NAMALWA (cell line): ENCODE data around the gene UNC79.

Source experiments
- DNase-seq: peaks from one replicate; pipeline ENCODE4 v3.0.0-alpha.2; 2015; ENCODE audit warnings: low spot score

Gene UNC79

GRCh38 chr14:93708311-93708734, 277.6 kb downstream of the UNC79 start:
- DNase-seq: no peak

GRCh38 chr14:93708800-93709199, 278.1 kb downstream of the UNC79 start:
- no peak for DNase-seq

GRCh38 chr14:93709249-93709648, 278.5 kb downstream of the UNC79 start:
- DNase-seq: no peak

- DNase-seq: no peak
These were observed 281.5 kb downstream of the UNC79 start for GRCh38 chr14:93712079-93712837.

GRCh38 chr14:93712838-93713724, 282.3 kb downstream of the UNC79 start:
- DNase-seq: no peak

GRCh38 chr14:93713726-93714405, 283.1 kb downstream of the UNC79 start:
- no peak for DNase-seq

GRCh38 chr14:93714605-93715004, 283.9 kb downstream of the UNC79 start:
- DNase-seq: no peak

GRCh38 chr14:93715279-93715927, 284.7 kb downstream of the UNC79 start:
- no peak for DNase-seq

- DNase-seq: no peak
These were observed 285.4 kb downstream of the UNC79 start for GRCh38 chr14:93716002-93716745.

- no peak for DNase-seq
These were observed 286.3 kb downstream of the UNC79 start for GRCh38 chr14:93716746-93717667.

- DNase-seq: no peak
These were observed 287.1 kb downstream of the UNC79 start for GRCh38 chr14:93717668-93718320.

GRCh38 chr14:93719256-93719655, 288.5 kb downstream of the UNC79 start:
- DNase-seq: no peak

GRCh38 chr14:93720076-93720815, 289.5 kb downstream of the UNC79 start:
- DNase-seq: no peak

- no peak for DNase-seq
These were observed 290.3 kb downstream of the UNC79 start for GRCh38 chr14:93720981-93721483.

GRCh38 chr14:93723001-93723400, 292.3 kb downstream of the UNC79 start:
- DNase-seq: no peak

GRCh38 chr14:93725002-93725582, 294.4 kb downstream of the UNC79 start:
- no peak for DNase-seq

GRCh38 chr14:93725993-93726392, 295.3 kb downstream of the UNC79 start:
- no peak for DNase-seq

- DNase-seq: no peak
These were observed 296.5 kb downstream of the UNC79 start for GRCh38 chr14:93727039-93727740.
